8988T (cell line): ENCODE data around the gene C9orf85.
"Not testable (repeated sequence)": the region's sequence is repeated elsewhere in the genome, so short reads cannot be mapped to it uniquely, and the experiment has no call there.

Experiments used
- DNase-seq: peaks from one replicate; pipeline ENCODE4 v3.0.0; 2011

Gene C9orf85

GRCh38 chr9:71911061-71911907, at the start of gene C9orf85, which contains the start of gene ABHD17B:
Gene C9orf85, plus strand, starts transcription at chr9:71911639. Its CDS starts 96 bp downstream, at chr9:71911735.
Gene ABHD17B, minus strand, starts transcription at chr9:71911193. Its CDS starts 36,113 bp downstream, at chr9:71875080.
- peak; percentile 80 for DNase-seq

- no peak for DNase-seq
Observed at GRCh38 chr9:71863631-71864030, 47.8 kb upstream of the C9orf85 start.

- DNase-seq = no peak
Observed at GRCh38 chr9:71875345-71875744, 36.1 kb upstream of the C9orf85 start.

- no peak for DNase-seq
Observed at GRCh38 chr9:71876106-71876505, 35.3 kb upstream of the C9orf85 start.

GRCh38 chr9:71876829-71877228, 34.6 kb upstream of the C9orf85 start:
- DNase-seq = no peak

GRCh38 chr9:71878327-71879274, 32.8 kb upstream of the C9orf85 start:
- no peak for DNase-seq

- DNase-seq = no peak
Observed at GRCh38 chr9:71879644-71880174, 31.7 kb upstream of the C9orf85 start.

GRCh38 chr9:71884005-71884404, 27.4 kb upstream of the C9orf85 start:
- no peak for DNase-seq

GRCh38 chr9:71885467-71885866, 26.0 kb upstream of the C9orf85 start:
- DNase-seq = no peak

GRCh38 chr9:71886015-71886414, 25.4 kb upstream of the C9orf85 start:
- no peak for DNase-seq

- DNase-seq = no peak
Observed at GRCh38 chr9:71886541-71886940, 24.9 kb upstream of the C9orf85 start.

- no peak for DNase-seq
Observed at GRCh38 chr9:71887362-71887761, 24.1 kb upstream of the C9orf85 start.

- no peak for DNase-seq
Observed at GRCh38 chr9:71890042-71890679, 21.3 kb upstream of the C9orf85 start.

GRCh38 chr9:71891557-71892189, 19.8 kb upstream of the C9orf85 start:
- DNase-seq = no peak

GRCh38 chr9:71895117-71895516, 16.3 kb upstream of the C9orf85 start:
- no peak for DNase-seq

GRCh38 chr9:71895955-71896354, 15.5 kb upstream of the C9orf85 start:
- no peak for DNase-seq

GRCh38 chr9:71896761-71897160, 14.7 kb upstream of the C9orf85 start:
- no peak for DNase-seq

- no peak for DNase-seq
Observed at GRCh38 chr9:71897577-71897976, 13.9 kb upstream of the C9orf85 start.

- not testable (repeated sequence) for DNase-seq
Observed at GRCh38 chr9:71898756-71899155, 12.7 kb upstream of the C9orf85 start.

- no peak for DNase-seq
Observed at GRCh38 chr9:71901695-71902597, 9.5 kb upstream of the C9orf85 start.

GRCh38 chr9:71904076-71904475, 7.4 kb upstream of the C9orf85 start:
- DNase-seq = no peak
